ENCODE measurements around the gene HIF3A.

The HIF3A gene

GRCh38 chr19:46385636-46386035 lies 88.8 kb downstream of the HIF3A start:
- no peak for FAIRE-seq

GRCh38 chr19:46386151-46386550 lies 89.3 kb downstream of the HIF3A start:
- FAIRE-seq = no peak

GRCh38 chr19:46386996-46387712 lies 90.3 kb downstream of the HIF3A start:
- FAIRE-seq = no peak

- FAIRE-seq = no peak
Measured at GRCh38 chr19:46387713-46388130, 90.9 kb downstream of the HIF3A start.

GRCh38 chr19:46388311-46389095 lies 91.7 kb downstream of the HIF3A start:
- FAIRE-seq = no peak

- FAIRE-seq = no peak
Measured at GRCh38 chr19:46390121-46390858, 93.4 kb downstream of the HIF3A start.

- no peak for FAIRE-seq
Measured at GRCh38 chr19:46390866-46391265, 94.0 kb downstream of the HIF3A start.

GRCh38 chr19:46391296-46392251 lies 94.7 kb downstream of the HIF3A start:
- FAIRE-seq = no peak

GRCh38 chr19:46392252-46392801 lies 95.5 kb downstream of the HIF3A start:
- no peak for FAIRE-seq

GRCh38 chr19:46392837-46393236 lies 96.0 kb downstream of the HIF3A start:
- FAIRE-seq = no peak
